HG03558 (cell line): Measurements from ENCODE around the gene PTMA.

Experiments
- ATAC-seq: cut with Tn5 transposase; IDR thresholded peaks from one replicate; pipeline ENCODE4 v1.9.1; 2021; ENCODE audit warnings: moderate number of reproducible peaks; ENCODE audit not compliant: unreplicated experiment; ENCODE audit errors: extremely low read depth

The PTMA gene

GRCh38 chr2:231714639-231715498 lies 6.5 kb downstream of the PTMA start:
- no peak for ATAC-seq

- ATAC-seq = no peak
These were observed 7.1 kb downstream of the PTMA start for GRCh38 chr2:231715499-231715837.

- ATAC-seq = no peak
These were observed 7.8 kb downstream of the PTMA start for GRCh38 chr2:231715988-231716616.

- no peak for ATAC-seq
These were observed 8.4 kb downstream of the PTMA start for GRCh38 chr2:231716666-231717280.

GRCh38 chr2:231717281-231718171 lies 9.2 kb downstream of the PTMA start:
- no peak for ATAC-seq

- ATAC-seq = no peak
These were observed 10.5 kb downstream of the PTMA start for GRCh38 chr2:231718799-231719198.

- ATAC-seq = no peak
These were observed 12.1 kb downstream of the PTMA start for GRCh38 chr2:231720292-231720986.

- peak; percentile 76 for ATAC-seq
These were observed 13.0 kb downstream of the PTMA start for GRCh38 chr2:231720987-231721966.

- ATAC-seq = no peak
These were observed 14.5 kb downstream of the PTMA start for GRCh38 chr2:231722721-231723307.

GRCh38 chr2:231725476-231725875 lies 17.2 kb downstream of the PTMA start:
- no peak for ATAC-seq

- ATAC-seq = no peak
These were observed 18.0 kb downstream of the PTMA start for GRCh38 chr2:231726276-231726675.

GRCh38 chr2:231727621-231728020 lies 19.3 kb downstream of the PTMA start:
- ATAC-seq = no peak

- no peak for ATAC-seq
These were observed 24.3 kb downstream of the PTMA start for GRCh38 chr2:231732604-231733003.

- ATAC-seq = no peak
These were observed 29.4 kb downstream of the PTMA start for GRCh38 chr2:231737761-231738160.

- ATAC-seq = no peak
These were observed 35.2 kb downstream of the PTMA start for GRCh38 chr2:231743376-231744116.

- ATAC-seq = no peak
These were observed 37.1 kb downstream of the PTMA start for GRCh38 chr2:231745303-231746038.
